ENCODE data around the gene NT5C.

Gene NT5C

DNA sequence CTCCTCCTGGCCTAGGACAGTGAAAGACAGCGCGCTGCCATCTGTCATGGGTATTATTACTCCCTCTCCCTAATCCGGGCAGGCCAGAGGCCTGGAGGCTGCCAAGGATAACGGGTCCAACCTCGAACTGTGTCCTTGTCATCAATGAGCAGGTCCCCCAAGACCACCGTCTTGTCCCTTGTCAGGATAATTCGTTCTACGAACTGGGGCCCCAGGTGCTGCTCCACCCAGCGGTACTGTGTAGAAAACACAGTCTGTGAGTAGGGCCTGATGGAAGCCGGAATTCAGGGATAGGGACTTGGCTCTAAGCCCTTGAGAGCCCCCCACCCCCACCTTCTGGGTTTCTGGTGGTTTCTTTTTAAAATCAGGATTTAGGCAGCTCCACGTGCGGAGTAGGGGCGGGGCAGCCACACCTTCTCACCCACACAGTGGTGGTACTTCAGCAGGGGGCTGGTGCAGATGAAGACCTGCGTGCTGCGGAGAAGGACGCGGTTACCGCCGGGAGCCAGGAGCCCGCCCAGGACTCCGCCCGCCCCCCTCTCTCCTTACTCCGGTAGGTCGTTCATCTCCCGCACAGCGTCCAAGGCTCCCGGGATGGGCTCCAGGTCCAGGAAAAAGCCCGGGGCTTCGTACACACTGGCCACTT lies 787 bp downstream of the NT5C start (continued):
- TF ChIP-seq, protein P1, sequence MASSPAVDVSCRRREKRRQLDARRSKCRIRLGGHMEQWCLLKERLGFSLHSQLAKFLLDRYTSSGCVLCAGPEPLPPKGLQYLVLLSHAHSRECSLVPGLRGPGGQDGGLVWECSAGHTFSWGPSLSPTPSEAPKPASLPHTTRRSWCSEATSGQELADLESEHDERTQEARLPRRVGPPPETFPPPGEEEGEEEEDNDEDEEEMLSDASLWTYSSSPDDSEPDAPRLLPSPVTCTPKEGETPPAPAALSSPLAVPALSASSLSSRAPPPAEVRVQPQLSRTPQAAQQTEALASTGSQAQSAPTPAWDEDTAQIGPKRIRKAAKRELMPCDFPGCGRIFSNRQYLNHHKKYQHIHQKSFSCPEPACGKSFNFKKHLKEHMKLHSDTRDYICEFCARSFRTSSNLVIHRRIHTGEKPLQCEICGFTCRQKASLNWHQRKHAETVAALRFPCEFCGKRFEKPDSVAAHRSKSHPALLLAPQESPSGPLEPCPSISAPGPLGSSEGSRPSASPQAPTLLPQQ (tag by site-specific recombination; IDR thresholded peaks at IDR 0.05), result no peak
- TF ChIP-seq ZNF624 (tag by site-specific recombination; IDR thresholded peaks at IDR 0.05), result no peak
- TF ChIP-seq ZNF324 (tag by site-specific recombination; IDR thresholded peaks at IDR 0.05), result no peak
- TF ChIP-seq ZBTB7A (tag by site-specific recombination; IDR thresholded peaks at IDR 0.05; ENCODE audit: low read depth), result no peak
- TF ChIP-seq ZNF354C (tag by site-specific recombination; IDR thresholded peaks at IDR 0.05; ENCODE audit: borderline replicate concordance, low read depth), result no peak
- TF ChIP-seq ZNF621 (tag by site-specific recombination; IDR thresholded peaks at IDR 0.05), result no peak
- TF ChIP-seq, protein P2, sequence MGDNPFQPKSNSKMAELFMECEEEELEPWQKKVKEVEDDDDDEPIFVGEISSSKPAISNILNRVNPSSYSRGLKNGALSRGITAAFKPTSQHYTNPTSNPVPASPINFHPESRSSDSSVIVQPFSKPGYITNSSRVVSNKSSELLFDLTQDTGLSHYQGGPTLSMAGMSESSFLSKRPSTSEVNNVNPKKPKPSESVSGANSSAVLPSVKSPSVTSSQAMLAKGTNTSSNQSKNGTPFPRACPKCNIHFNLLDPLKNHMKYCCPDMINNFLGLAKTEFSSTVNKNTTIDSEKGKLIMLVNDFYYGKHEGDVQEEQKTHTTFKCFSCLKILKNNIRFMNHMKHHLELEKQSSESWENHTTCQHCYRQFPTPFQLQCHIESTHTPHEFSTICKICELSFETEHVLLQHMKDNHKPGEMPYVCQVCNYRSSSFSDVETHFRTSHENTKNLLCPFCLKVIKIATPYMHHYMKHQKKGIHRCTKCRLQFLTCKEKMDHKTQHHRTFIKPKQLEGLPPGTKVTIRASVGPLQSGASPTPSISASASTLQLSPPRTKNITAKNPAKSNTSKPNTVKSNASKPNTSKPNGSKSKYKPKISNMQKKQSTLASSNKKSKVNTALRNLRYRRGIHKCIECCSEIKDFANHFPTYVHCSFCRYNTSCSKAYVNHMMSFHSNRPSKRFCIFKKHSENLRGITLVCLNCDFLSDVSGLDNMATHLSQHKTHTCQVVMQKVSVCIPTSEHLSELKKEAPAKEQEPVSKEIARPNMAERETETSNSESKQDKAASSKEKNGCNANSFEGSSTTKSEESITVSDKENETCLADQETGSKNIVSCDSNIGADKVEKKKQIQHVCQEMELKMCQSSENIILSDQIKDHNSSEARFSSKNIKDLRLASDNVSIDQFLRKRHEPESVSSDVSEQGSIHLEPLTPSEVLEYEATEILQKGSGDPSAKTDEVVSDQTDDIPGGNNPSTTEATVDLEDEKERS (tag by site-specific recombination; IDR thresholded peaks at IDR 0.05), result no peak
- no peak for TF ChIP-seq ZNF433 (tag by site-specific recombination; IDR thresholded peaks at IDR 0.05; ENCODE audit: low read depth)
- TF ChIP-seq ZNF629 (tag by site-specific recombination; IDR thresholded peaks at IDR 0.05), result no peak
- TF ChIP-seq ZBTB17 (tag by site-specific recombination; IDR thresholded peaks at IDR 0.05), result peak; percentile 41; the same call in 1 of the 2 replicates
- no peak for TF ChIP-seq SCRT1 (tag by site-specific recombination; IDR thresholded peaks at IDR 0.05; ENCODE audit: borderline replicate concordance)
- no peak for TF ChIP-seq ZNF132 (tag by site-specific recombination; IDR thresholded peaks at IDR 0.05; ENCODE audit: borderline replicate concordance)
- TF ChIP-seq, protein P3, sequence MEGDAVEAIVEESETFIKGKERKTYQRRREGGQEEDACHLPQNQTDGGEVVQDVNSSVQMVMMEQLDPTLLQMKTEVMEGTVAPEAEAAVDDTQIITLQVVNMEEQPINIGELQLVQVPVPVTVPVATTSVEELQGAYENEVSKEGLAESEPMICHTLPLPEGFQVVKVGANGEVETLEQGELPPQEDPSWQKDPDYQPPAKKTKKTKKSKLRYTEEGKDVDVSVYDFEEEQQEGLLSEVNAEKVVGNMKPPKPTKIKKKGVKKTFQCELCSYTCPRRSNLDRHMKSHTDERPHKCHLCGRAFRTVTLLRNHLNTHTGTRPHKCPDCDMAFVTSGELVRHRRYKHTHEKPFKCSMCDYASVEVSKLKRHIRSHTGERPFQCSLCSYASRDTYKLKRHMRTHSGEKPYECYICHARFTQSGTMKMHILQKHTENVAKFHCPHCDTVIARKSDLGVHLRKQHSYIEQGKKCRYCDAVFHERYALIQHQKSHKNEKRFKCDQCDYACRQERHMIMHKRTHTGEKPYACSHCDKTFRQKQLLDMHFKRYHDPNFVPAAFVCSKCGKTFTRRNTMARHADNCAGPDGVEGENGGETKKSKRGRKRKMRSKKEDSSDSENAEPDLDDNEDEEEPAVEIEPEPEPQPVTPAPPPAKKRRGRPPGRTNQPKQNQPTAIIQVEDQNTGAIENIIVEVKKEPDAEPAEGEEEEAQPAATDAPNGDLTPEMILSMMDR (tag by site-specific recombination; IDR thresholded peaks at IDR 0.05), result peak; percentile 70
- TF ChIP-seq, protein P4, sequence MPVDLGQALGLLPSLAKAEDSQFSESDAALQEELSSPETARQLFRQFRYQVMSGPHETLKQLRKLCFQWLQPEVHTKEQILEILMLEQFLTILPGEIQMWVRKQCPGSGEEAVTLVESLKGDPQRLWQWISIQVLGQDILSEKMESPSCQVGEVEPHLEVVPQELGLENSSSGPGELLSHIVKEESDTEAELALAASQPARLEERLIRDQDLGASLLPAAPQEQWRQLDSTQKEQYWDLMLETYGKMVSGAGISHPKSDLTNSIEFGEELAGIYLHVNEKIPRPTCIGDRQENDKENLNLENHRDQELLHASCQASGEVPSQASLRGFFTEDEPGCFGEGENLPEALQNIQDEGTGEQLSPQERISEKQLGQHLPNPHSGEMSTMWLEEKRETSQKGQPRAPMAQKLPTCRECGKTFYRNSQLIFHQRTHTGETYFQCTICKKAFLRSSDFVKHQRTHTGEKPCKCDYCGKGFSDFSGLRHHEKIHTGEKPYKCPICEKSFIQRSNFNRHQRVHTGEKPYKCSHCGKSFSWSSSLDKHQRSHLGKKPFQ (tag by site-specific recombination; IDR thresholded peaks at IDR 0.05), result no peak
- no peak for TF ChIP-seq ZSCAN30 (tag by site-specific recombination; IDR thresholded peaks at IDR 0.05)
- TF ChIP-seq ZNF654 (tag by site-specific recombination; IDR thresholded peaks at IDR 0.05; ENCODE audit: low read depth), result peak; percentile 7
- TF ChIP-seq ZNF747 (tag by site-specific recombination; IDR thresholded peaks at IDR 0.05), result no peak
- TF ChIP-seq MYNN (tag by site-specific recombination; IDR thresholded peaks at IDR 0.05; ENCODE audit: borderline replicate concordance), result no peak
- no peak for TF ChIP-seq ZNF558 (tag by site-specific recombination; IDR thresholded peaks at IDR 0.05)
- TF ChIP-seq ZNF530 (tag by site-specific recombination; IDR thresholded peaks at IDR 0.05; ENCODE audit: low read depth), result no peak
- no peak for TF ChIP-seq PRDM1 (tag by site-specific recombination; IDR thresholded peaks at IDR 0.05)
- TF ChIP-seq GFI1B (tag by site-specific recombination; IDR thresholded peaks at IDR 0.05), result no peak
- TF ChIP-seq ZNF311 (tag by site-specific recombination; IDR thresholded peaks at IDR 0.05; ENCODE audit: borderline replicate concordance), result no peak
- TF ChIP-seq ZNF560 (tag by site-specific recombination; IDR thresholded peaks at IDR 0.05; ENCODE audit: borderline replicate concordance), result no peak
- TF ChIP-seq GLIS1 (tag by site-specific recombination; IDR thresholded peaks at IDR 0.05), result no peak; the same call in 1 of the 2 replicates

Data from HEK293 (cell line).